Measurements from ENCODE around the gene IRF2BP2. TPM values are rescaled to one million over a fixed set of nuclear protein-coding genes. Genes with fewer than 3 reads are reported as not detected.
A peak's percentile ranks its signal among the peaks of the same experiment; 100 is the strongest.

The IRF2BP2 gene
- total and polyA plus RNA-seq, 4 experiments from 2014 or later = 23.9 to 164 (median 103) TPM

DNA sequence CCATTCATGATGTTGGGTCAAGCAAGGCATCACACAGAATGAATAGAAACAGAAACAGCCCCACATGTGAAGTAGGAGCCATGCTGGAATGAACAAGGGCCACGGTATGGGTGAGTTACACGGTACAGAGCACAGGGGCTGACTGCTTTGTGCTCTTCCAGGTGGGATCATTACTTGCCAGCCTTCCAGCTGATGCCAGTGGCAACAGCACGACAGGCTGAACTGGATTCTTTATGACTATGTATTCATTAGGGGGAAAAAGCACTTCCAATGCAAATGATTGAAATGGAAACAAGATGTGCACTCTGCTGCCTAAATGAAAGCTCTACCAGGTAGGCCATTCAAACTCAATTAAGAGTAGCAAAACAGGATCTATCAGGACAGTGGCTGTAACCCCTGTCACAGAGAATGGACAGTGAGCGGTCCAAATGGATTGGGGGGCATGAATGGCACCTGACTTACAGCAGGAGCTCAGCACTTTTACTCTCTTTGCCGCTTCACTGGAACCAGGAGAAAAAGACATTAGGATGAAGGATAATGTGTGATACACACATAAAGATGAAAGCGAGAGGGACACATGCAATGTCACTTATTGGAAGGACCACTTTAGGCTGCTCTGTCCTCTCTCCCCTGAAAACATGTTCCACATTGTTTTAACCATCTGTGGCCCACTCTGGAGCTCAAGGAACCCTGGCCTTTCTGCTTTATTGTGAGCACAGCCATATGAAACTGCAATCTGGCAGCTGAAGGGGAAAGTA lies 23.4 kb upstream of the IRF2BP2 start:
- Histone ChIP-seq H3K9me3 (ENCODE audit: control insufficient read depth in 1 of 2, low read length in 2 of 2) (no peaks in the 10 kb centered on the region), H3K27ac (ENCODE audit: low read depth, low read length) (no peak overlapping the region), H3K27me3 (ENCODE audit: insufficient read depth, low read length) (no peaks in the 10 kb centered on the region), H3K4me1 (ENCODE audit: insufficient read depth, low read length) (no peaks in the 10 kb centered on the region), H3K4me3 (ENCODE audit: low read length in 2 of 2) (no peak overlapping the region), H3K36me3 (ENCODE audit: insufficient read depth, low read length) (no peaks in the 10 kb centered on the region)
- Mint-ChIP-seq H3K27ac (peak overlapping the region in 2 of 7 donors; percentile 12 to 28), H3K4me1 (no peaks in the 10 kb centered on the region), H3K27me3 (no peaks in the 10 kb centered on the region), H3K36me3 (no peaks in the 10 kb centered on the region), H3K4me3 (no peak overlapping the region), H3K9me3 (no peaks in the 10 kb centered on the region)
- no peak for DNase-seq
- ChIA-PET CTCF (ENCODE audit: partially characterized antibody) (no interaction called here), POLR2A (ENCODE audit: partially characterized antibody) (interaction anchor here (1.1 to 2.3 kb wide), 3 partner anchors 19 to 24 kb away, joined by 3 to 5 read pairs (median 4); partner anchors contain the start of gene IRF2BP2)
- intact Hi-C loops (cut with micrococcal nuclease) = no loop called here

DNA sequence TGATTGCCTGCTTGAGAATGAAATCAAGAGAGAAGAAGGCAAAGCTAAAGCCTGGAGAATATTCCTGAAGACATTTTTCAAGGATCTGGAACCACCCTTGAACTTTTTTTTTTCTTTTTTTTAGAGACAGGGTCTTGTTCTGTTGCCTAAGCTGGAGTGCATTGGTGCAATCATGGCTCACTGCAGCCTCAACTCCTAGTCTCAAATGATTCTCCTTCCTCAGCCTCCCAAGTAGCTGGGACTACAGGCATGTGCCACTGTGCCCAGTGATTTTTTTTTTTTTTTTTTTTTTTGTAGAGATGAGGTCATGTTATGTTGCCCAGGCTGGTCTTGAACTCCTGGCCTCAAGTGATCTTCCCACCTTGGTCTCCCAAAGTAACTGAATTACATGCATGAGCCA lies 22.2 kb upstream of the IRF2BP2 start:
- DNase-seq = no peak
- CTCF ChIA-PET (ENCODE audit: partially characterized antibody) = no interaction called here

DNA sequence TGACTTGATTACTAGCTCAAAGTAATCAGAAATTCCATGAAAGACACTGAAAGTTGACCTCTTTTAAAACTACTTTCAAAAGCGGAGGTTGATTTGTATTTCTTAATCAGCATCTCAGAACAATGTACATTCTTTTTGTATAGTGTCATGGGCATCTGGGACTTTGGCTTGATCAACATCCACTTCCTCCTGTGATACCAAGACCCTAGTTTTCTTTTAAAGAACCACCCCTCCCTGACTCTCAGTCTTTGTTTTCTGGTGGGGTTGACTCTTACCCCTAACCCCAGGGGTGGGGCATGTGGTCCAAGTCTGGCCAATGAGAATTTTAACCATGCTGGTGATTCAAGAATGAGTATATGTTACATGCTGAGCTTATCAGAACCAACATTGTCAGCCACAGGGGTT lies 21.7 kb upstream of the IRF2BP2 start:
- CTCF ChIA-PET (ENCODE audit: partially characterized antibody) = no interaction called here

More for the DNA sequence above, 22.2 kb upstream of the IRF2BP2 start:
- POLR2A ChIA-PET (ENCODE audit: partially characterized antibody) = interaction anchor here (0.6 to 2.3 kb wide), 5 partner anchors 18 to 89 kb away, joined by 3 to 5 read pairs (median 4); partner anchors contain the start of gene IRF2BP2
- Mint-ChIP-seq H3K4me3 (no peak overlapping the region), H3K36me3 (no peaks in the 10 kb centered on the region), H3K4me1 (no peaks in the 10 kb centered on the region), H3K27me3 (no peaks in the 10 kb centered on the region), H3K27ac (no peak overlapping the region), H3K9me3 (no peaks in the 10 kb centered on the region)
- no peak overlapping the region for H3K4me3 ChIP-seq (ENCODE audit: low read length in 2 of 2)
- no peak overlapping the region for H3K27ac ChIP-seq (ENCODE audit: low read depth, low read length)
- H3K9me3 ChIP-seq (ENCODE audit: control insufficient read depth in 1 of 2, low read length in 2 of 2) = no peaks in the 10 kb centered on the region
- H3K27me3 ChIP-seq (ENCODE audit: insufficient read depth, low read length) = no peaks in the 10 kb centered on the region
- H3K36me3 ChIP-seq (ENCODE audit: insufficient read depth, low read length) = no peaks in the 10 kb centered on the region
- no peaks in the 10 kb centered on the region for H3K4me1 ChIP-seq (ENCODE audit: insufficient read depth, low read length)
- intact Hi-C loops (cut with micrococcal nuclease) = no loop called here

DNA sequence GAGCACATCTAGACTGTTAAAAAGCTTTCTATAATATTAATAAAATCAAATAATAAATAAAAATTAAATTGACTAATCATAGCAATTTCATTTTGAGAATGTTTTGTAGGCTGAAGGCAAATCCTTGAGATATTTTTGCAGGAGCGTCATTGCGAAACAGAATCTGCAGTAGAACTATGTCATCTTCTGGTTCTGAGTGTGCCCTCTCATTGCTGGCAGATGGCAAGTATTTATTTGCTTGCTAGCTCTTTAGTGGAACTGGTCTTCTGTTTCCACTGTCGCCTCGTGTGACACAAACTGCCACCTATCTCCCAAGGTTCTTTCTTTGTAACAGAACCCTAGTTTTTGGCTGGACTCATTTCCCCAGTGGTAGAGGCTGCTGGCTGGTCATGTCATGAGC lies 19.0 kb upstream of the IRF2BP2 start:
- Mint-ChIP-seq H3K9me3 (no peaks in the 10 kb centered on the region), H3K27ac (no peak overlapping the region), H3K36me3 (no peaks in the 10 kb centered on the region), H3K27me3 (no peaks in the 10 kb centered on the region), H3K4me1 (no peaks in the 10 kb centered on the region), H3K4me3 (no peak overlapping the region)
- H3K27ac ChIP-seq (ENCODE audit: low read depth, low read length) = no peak overlapping the region
- ChIA-PET CTCF (ENCODE audit: partially characterized antibody) (no interaction called here), POLR2A (ENCODE audit: partially characterized antibody) (interaction anchor here (1.0 to 1.7 kb wide), 2 partner anchors 15 to 19 kb away, joined by 3 to 4 read pairs; partner anchors contain the start of gene IRF2BP2)
- no peak overlapping the region for H3K4me3 ChIP-seq (ENCODE audit: low read length in 2 of 2)
- intact Hi-C loops (cut with micrococcal nuclease) = no loop called here
- no peak for DNase-seq
- H3K4me1 ChIP-seq (ENCODE audit: insufficient read depth, low read length) = no peaks in the 10 kb centered on the region
- no peaks in the 10 kb centered on the region for H3K27me3 ChIP-seq (ENCODE audit: insufficient read depth, low read length)
- H3K9me3 ChIP-seq (ENCODE audit: control insufficient read depth in 1 of 2, low read length in 2 of 2) = no peaks in the 10 kb centered on the region
- no peaks in the 10 kb centered on the region for H3K36me3 ChIP-seq (ENCODE audit: insufficient read depth, low read length)

More for the DNA sequence above, 21.7 kb upstream of the IRF2BP2 start:
- no peaks in the 10 kb centered on the region for H3K36me3 ChIP-seq (ENCODE audit: insufficient read depth, low read length)
- Mint-ChIP-seq H3K4me3 (no peak overlapping the region), H3K36me3 (no peaks in the 10 kb centered on the region), H3K27me3 (no peaks in the 10 kb centered on the region), H3K4me1 (no peaks in the 10 kb centered on the region), H3K9me3 (no peaks in the 10 kb centered on the region), H3K27ac (no peak overlapping the region)
- no peaks in the 10 kb centered on the region for H3K4me1 ChIP-seq (ENCODE audit: insufficient read depth, low read length)
- no peak overlapping the region for H3K4me3 ChIP-seq (ENCODE audit: low read length in 2 of 2)
- no peaks in the 10 kb centered on the region for H3K9me3 ChIP-seq (ENCODE audit: control insufficient read depth in 1 of 2, low read length in 2 of 2)
- POLR2A ChIA-PET (ENCODE audit: partially characterized antibody) = interaction anchor here (0.6 to 2.3 kb wide), 3 partner anchors 17 to 90 kb away, joined by 3 to 5 read pairs (median 4); no protein-coding TSS in a partner anchor
- intact Hi-C loops (cut with micrococcal nuclease) = no loop called here
- no peak for DNase-seq
- H3K27ac ChIP-seq (ENCODE audit: low read depth, low read length) = no peak overlapping the region
- H3K27me3 ChIP-seq (ENCODE audit: insufficient read depth, low read length) = no peaks in the 10 kb centered on the region

DNA sequence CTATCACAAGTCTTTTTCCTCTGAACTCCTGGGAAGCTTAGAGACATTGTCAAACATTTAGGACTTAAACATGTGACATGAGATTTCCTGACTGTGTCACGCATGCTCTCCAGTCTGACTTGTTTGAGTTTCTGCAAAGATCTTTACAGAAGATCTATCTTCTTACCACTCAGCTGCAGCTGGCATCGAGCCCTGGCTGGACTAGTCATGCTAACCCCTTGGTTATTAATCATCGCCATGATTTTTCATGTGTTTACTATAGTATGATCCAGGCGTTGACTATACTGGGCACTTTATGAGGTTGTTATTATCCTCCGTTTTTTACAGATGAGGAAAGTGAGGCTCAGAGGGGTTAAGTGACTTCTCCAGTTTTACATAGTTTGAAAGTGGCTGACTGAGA lies 18.1 kb upstream of the IRF2BP2 start:
- Mint-ChIP-seq H3K9me3 (no peaks in the 10 kb centered on the region), H3K27ac (no peak overlapping the region), H3K27me3 (no peaks in the 10 kb centered on the region), H3K36me3 (no peaks in the 10 kb centered on the region), H3K4me3 (no peak overlapping the region), H3K4me1 (no peaks in the 10 kb centered on the region)
- ChIA-PET POLR2A (ENCODE audit: partially characterized antibody) (no interaction called here), CTCF (ENCODE audit: partially characterized antibody) (no interaction called here)
- Histone ChIP-seq H3K27me3 (ENCODE audit: insufficient read depth, low read length) (no peaks in the 10 kb centered on the region), H3K36me3 (ENCODE audit: insufficient read depth, low read length) (no peaks in the 10 kb centered on the region), H3K4me3 (ENCODE audit: low read length in 2 of 2) (no peak overlapping the region), H3K4me1 (ENCODE audit: insufficient read depth, low read length) (no peaks in the 10 kb centered on the region), H3K9me3 (ENCODE audit: control insufficient read depth in 1 of 2, low read length in 2 of 2) (no peaks in the 10 kb centered on the region), H3K27ac (ENCODE audit: low read depth, low read length) (no peak overlapping the region)
- no peak for DNase-seq
- intact Hi-C loops (cut with micrococcal nuclease) = no loop called here

DNA sequence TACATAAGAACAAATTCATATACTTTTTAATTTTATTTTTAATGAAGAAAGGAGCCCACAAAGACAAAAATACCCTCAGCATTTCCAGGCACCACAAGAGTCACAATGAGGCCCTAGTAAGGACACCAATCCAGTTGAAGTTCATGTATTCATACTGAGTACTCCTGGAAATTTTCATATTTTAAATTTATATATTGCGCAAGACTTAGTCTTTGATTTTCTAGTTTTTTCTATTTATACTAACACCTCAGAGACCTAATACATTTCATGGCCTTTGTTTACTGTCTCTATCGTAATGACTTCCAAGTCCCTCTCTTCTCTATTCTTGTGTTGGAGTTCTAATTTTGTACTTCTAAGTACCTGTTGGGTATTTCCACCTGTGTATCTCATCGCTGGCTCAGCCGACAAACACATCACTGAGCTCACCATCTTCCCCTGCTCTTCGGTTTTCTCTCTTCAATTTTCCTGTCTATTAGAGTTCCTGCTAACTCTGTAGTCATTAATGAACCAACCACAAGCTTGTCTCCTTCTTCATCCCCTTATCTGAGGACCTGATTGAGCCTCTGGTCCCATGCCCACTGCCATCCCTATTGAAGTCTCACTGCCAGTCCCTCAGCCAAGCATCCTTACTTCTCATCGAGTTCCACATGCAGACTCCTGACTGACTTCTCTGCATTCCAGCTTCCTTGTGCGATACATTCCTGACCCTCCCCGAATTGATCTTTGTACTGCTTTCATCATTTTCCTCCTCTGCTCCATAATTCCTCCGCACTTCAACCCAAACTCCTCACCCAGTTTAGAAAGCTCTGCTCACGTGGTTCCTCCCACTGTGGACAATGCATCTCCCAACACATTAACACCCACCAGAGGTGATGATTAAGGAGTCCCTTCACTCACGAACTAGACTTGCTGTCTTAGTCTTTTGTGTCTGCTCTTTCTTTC lies 17.3 kb upstream of the IRF2BP2 start:
- no peaks in the 10 kb centered on the region for H3K9me3 ChIP-seq (ENCODE audit: control insufficient read depth in 1 of 2, low read length in 2 of 2)
- H3K4me1 ChIP-seq (ENCODE audit: insufficient read depth, low read length) = no peaks in the 10 kb centered on the region
- no peaks in the 10 kb centered on the region for H3K27me3 Mint-ChIP-seq
- H3K4me3 Mint-ChIP-seq = no peak overlapping the region
- POLR2A ChIA-PET (ENCODE audit: partially characterized antibody) = no interaction called here
- no peak overlapping the region for H3K27ac Mint-ChIP-seq
- no peak overlapping the region for H3K4me3 ChIP-seq (ENCODE audit: low read length in 2 of 2)
- DNase-seq = no peak
- H3K27ac ChIP-seq (ENCODE audit: low read depth, low read length) = no peak overlapping the region
- no peaks in the 10 kb centered on the region for H3K4me1 Mint-ChIP-seq
- no peaks in the 10 kb centered on the region for H3K27me3 ChIP-seq (ENCODE audit: insufficient read depth, low read length)
- H3K9me3 Mint-ChIP-seq = no peaks in the 10 kb centered on the region
- H3K36me3 ChIP-seq (ENCODE audit: insufficient read depth, low read length) = no peaks in the 10 kb centered on the region
- intact Hi-C loops (cut with micrococcal nuclease) = no loop called here
- CTCF ChIA-PET (ENCODE audit: partially characterized antibody) = no interaction called here
- no peaks in the 10 kb centered on the region for H3K36me3 Mint-ChIP-seq

DNA sequence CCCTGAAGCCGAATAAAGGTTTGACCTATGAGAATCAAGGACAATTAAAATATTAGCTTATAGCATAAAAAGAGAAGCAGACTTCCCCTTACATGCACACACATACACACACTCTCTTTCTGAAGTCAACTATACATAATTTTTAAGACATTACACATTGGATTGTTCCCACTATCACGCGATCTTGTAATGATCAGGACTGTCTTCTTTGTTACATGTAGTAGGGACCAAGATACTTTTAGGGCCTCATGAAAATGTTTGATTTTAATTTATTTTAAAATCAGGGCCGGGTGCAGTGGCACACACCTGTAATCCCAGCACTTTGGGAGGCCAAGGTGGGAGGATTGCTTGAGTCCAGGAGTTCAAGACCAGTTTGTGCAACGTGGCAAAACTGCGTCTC lies 16.4 kb upstream of the IRF2BP2 start:
- H3K27ac Mint-ChIP-seq = no peak overlapping the region
- no peak overlapping the region for H3K4me3 Mint-ChIP-seq
- H3K4me3 ChIP-seq (ENCODE audit: low read length in 2 of 2) = no peak overlapping the region
- H3K9me3 Mint-ChIP-seq = no peaks in the 10 kb centered on the region
- H3K27me3 ChIP-seq (ENCODE audit: insufficient read depth, low read length) = no peaks in the 10 kb centered on the region
- H3K4me1 ChIP-seq (ENCODE audit: insufficient read depth, low read length) = no peaks in the 10 kb centered on the region
- ChIA-PET CTCF (ENCODE audit: partially characterized antibody) (no interaction called here), POLR2A (ENCODE audit: partially characterized antibody) (interaction anchor here (1.0 kb wide), 1 partner anchor 14 kb away, joined by 6 read pairs; no protein-coding TSS in a partner anchor)
- intact Hi-C loops (cut with micrococcal nuclease) = no loop called here
- H3K27ac ChIP-seq (ENCODE audit: low read depth, low read length) = no peak overlapping the region
- no peaks in the 10 kb centered on the region for H3K27me3 Mint-ChIP-seq
- H3K36me3 Mint-ChIP-seq = no peaks in the 10 kb centered on the region
- H3K36me3 ChIP-seq (ENCODE audit: insufficient read depth, low read length) = no peaks in the 10 kb centered on the region
- DNase-seq = no peak
- no peaks in the 10 kb centered on the region for H3K9me3 ChIP-seq (ENCODE audit: control insufficient read depth in 1 of 2, low read length in 2 of 2)
- H3K4me1 Mint-ChIP-seq = no peaks in the 10 kb centered on the region

Measured in CD4-positive, alpha-beta memory T cell (primary cell).